Ishikawa (cell line): Measurements from ENCODE around the gene RPS14.

Source experiments
- CEBPB ChIP-seq: IDR thresholded peaks from 2 replicates; pipeline ENCODE4 v1.6.1; 2012
- CREB1 ChIP-seq: IDR thresholded peaks from 2 replicates; pipeline ENCODE4 v1.6.1; 2012; ENCODE audit warnings: low read depth
- EGR1 ChIP-seq: IDR thresholded peaks from 2 replicates; pipeline ENCODE4 v1.6.1; 2012
- EP300 ChIP-seq: IDR thresholded peaks from 2 replicates; pipeline ENCODE4 v1.6.1; 2012; ENCODE audit warnings: borderline replicate concordance
- NFIC ChIP-seq: IDR thresholded peaks from 2 replicates; pipeline ENCODE4 v1.6.1; 2012
- REST ChIP-seq: IDR thresholded peaks from 2 replicates; pipeline ENCODE4 v1.6.1; 2012; ENCODE audit warnings: low read depth, mild to moderate bottlenecking
- TAF1 ChIP-seq: IDR thresholded peaks from 2 replicates; pipeline ENCODE4 v1.6.1; 2012; ENCODE audit warnings: low read depth, mild to moderate bottlenecking
- TCF12 ChIP-seq: IDR thresholded peaks from 2 replicates; pipeline ENCODE4 v1.6.1; 2012; ENCODE audit warnings: low read depth
- TEAD4 ChIP-seq: IDR thresholded peaks from 2 replicates; pipeline ENCODE4 v1.6.1; 2012
- TF ChIP-seq, protein P1 (sequence below): IDR thresholded peaks from 2 replicates; pipeline ENCODE4 v1.6.1; 2012

GRCh38 chr5:150429410-150429873, 20.1 kb downstream of the RPS14 start:
- TF ChIP-seq REST (no peak), EP300 (no peak), CEBPB (no peak), CREB1 (no peak), TEAD4 (no peak), EGR1 (no peak), TAF1 (no peak), NFIC (no peak), TCF12 (no peak)
- TF ChIP-seq, protein P1, sequence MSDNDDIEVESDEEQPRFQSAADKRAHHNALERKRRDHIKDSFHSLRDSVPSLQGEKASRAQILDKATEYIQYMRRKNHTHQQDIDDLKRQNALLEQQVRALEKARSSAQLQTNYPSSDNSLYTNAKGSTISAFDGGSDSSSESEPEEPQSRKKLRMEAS = no peak
